Measurements from ENCODE around the gene TRIM21. TPM values are rescaled to one million over a fixed set of nuclear protein-coding genes. Genes with fewer than 3 reads are reported as not detected.

TRIM21 gene
- total RNA-seq = 24.0 and 62.8 TPM in 2 replicates

GRCh38 chr11:4393209-4393857 lies at the start of gene TRIM21:
TRIM21 (minus strand) TSS chr11:4393702; CDS start chr11:4390409, 3,293 bp downstream.

GRCh38 chr11:4368286-4368685 lies 25.2 kb downstream of the TRIM21 start, which contains the start of gene OR52B4:
OR52B4 (minus strand) TSS chr11:4368386; CDS start chr11:4368295, 91 bp downstream.

Other genes starting within 250 kb of the TRIM21 start
- not detected in 2 replicates for gene OR52B4, start 25.3 kb downstream of the TRIM21 start, total RNA-seq
- not detected in 2 replicates for gene OR52K2, start 55.6 kb upstream of the TRIM21 start, total RNA-seq
- not detected in 2 replicates for gene OR52K1, start 88.9 kb upstream of the TRIM21 start, total RNA-seq
- gene OR52M1, start 151.5 kb upstream of the TRIM21 start, total RNA-seq = not detected in 2 replicates
- gene OR52I2, start 188.0 kb upstream of the TRIM21 start, total RNA-seq = not detected in 2 replicates
- gene OR52I1, start 200.3 kb upstream of the TRIM21 start, total RNA-seq = not detected in 2 replicates
- gene TRIM68, start 214.5 kb upstream of the TRIM21 start, total RNA-seq = 11.4 and 20.1 TPM in 2 replicates
- gene OR51D1, start 243.8 kb upstream of the TRIM21 start, total RNA-seq = not detected in 2 replicates